ENCODE data around the gene GP9.
"Not testable (repeated sequence)": the region's sequence is repeated elsewhere in the genome, so short reads cannot be mapped to it uniquely, and the experiment has no call there.

GP9 gene

GRCh38 chr3:129047553-129047839, 13.1 kb upstream of the GP9 start:
- no peak for DNase-seq

- DNase-seq: no peak
Measured at GRCh38 chr3:129050556-129051295, 9.9 kb upstream of the GP9 start.

- DNase-seq: no peak
Measured at GRCh38 chr3:129051871-129052340, 8.7 kb upstream of the GP9 start.

GRCh38 chr3:129052675-129053074, 7.9 kb upstream of the GP9 start:
- peak in 1 of 58 donors; percentile 7 for DNase-seq

- no peak for DNase-seq
Measured at GRCh38 chr3:129054605-129055104, 5.9 kb upstream of the GP9 start.

GRCh38 chr3:129056451-129057173, 4.0 kb upstream of the GP9 start:
- no peak for DNase-seq

GRCh38 chr3:129057249-129057648, 3.3 kb upstream of the GP9 start:
- no peak for DNase-seq

- DNase-seq: peak in 36 of 58 donors; percentile 6 to 67 (median 28)
Measured at GRCh38 chr3:129058441-129059200, 2.0 kb upstream of the GP9 start.

GRCh38 chr3:129059311-129059958, 1.1 kb upstream of the GP9 start:
- no peak for DNase-seq

GRCh38 chr3:129061023-129061887, 676 bp downstream of the GP9 start:
- DNase-seq: no peak

GRCh38 chr3:129061888-129062834, 1.6 kb downstream of the GP9 start:
- no peak for DNase-seq

GRCh38 chr3:129063091-129063640, 2.6 kb downstream of the GP9 start:
- no peak for DNase-seq

GRCh38 chr3:129063841-129064482, 3.4 kb downstream of the GP9 start:
- no peak for DNase-seq

- DNase-seq: no peak
Measured at GRCh38 chr3:129065016-129065719, 4.6 kb downstream of the GP9 start.

- no peak for DNase-seq
Measured at GRCh38 chr3:129065720-129066073, 5.1 kb downstream of the GP9 start.

- not testable (repeated sequence) for DNase-seq
Measured at GRCh38 chr3:129067719-129068118, 7.1 kb downstream of the GP9 start.

GRCh38 chr3:129068291-129068886, 7.8 kb downstream of the GP9 start:
- no peak for DNase-seq
